ENCODE measurements around the gene GIN1. TPM values are rescaled to one million over a fixed set of nuclear protein-coding genes. Genes with fewer than 3 reads are reported as not detected.

Gene GIN1
- total and polyA plus RNA-seq, 9 of the 15 experiments (the other 6 are each of a cell fraction or from before 2014, with no cell fraction given) = 2.4 to 9.8 (median 7.8) TPM

GRCh38 chr5:103138202-103138690, 18.3 kb upstream of the GIN1 start (continued):
- TF ChIP-seq, protein P1, sequence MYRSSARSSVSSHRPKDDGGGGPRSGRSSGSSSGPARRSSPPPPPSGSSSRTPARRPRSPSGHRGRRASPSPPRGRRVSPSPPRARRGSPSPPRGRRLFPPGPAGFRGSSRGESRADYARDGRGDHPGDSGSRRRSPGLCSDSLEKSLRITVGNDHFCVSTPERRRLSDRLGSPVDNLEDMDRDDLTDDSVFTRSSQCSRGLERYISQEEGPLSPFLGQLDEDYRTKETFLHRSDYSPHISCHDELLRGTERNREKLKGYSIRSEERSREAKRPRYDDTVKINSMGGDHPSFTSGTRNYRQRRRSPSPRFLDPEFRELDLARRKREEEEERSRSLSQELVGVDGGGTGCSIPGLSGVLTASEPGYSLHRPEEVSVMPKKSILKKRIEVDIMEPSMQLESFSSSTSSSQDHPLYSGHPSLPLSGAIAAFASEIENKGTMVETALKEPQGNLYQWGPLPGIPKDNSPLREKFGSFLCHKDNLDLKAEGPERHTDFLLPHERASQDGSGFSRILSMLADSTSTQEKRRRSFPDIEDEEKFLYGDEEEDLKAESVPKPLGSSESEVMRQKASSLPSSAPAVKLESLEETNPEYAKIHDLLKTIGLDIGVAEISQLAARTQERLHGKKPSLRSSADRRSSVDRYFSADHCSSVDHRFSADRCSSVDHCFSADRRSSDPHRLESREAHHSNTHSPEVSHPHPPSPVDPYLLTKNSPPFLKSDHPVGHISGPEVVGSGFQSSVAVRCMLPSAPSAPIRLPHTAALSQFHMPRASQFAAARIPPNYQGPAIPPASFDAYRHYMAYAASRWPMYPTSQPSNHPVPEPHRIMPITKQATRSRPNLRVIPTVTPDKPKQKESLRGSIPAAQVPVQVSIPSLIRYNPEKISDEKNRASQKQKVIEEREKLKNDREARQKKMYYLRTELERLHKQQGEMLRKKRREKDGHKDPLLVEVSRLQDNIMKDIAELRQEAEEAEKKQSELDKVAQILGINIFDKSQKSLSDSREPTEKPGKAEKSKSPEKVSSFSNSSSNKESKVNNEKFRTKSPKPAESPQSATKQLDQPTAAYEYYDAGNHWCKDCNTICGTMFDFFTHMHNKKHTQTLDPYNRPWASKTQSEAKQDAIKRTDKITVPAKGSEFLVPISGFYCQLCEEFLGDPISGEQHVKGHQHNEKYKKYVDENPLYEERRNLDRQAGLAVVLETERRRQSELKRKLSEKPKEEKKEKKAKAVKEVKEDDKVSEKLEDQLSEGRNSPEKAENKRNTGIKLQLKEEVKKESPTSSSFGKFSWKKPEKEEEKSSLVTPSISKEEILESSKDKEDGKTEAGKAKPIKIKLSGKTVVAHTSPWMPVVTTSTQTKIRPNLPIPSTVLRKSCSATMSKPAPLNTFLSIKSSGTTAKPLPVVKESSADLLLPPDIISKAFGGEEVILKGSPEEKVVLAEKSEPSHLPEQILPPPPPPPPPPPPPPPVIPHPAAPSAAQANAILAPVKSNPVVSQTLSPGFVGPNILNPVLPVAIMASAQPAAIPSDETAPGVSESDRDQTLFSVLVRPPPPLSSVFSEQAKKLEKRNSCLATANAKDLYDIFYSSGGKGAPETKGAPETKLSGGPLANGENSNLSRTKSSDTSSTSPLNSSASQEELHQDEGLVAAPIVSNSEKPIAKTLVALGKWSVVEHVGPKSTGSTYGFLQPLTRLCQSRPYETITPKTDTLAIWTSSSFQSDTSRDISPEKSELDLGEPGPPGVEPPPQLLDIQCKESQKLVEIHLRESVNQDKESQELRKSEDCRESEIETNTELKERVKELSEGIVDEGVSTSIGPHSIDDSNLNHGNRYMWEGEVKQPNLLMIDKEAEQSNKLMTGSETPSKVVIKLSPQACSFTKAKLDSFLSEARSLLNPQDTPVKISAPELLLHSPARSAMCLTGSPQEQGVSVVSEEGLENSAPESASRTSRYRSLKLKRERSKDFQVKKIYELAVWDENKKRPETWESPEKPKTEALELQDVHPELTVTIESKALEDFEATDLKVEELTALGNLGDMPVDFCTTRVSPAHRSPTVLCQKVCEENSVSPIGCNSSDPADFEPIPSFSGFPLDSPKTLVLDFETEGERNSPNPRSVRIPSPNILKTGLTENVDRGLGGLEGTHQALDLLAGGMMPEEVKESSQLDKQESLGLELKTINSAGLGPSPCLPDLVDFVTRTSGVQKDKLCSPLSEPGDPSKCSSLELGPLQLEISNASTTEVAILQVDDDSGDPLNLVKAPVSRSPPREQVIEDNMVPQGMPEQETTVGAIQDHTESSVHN (IDR thresholded peaks at IDR 0.05; ENCODE audit: borderline replicate concordance in 1 of 2, low read depth in 1 of 2) = no peak
- TF ChIP-seq ZNF76 (CRISPR knock-in tag; IDR thresholded peaks at IDR 0.05; ENCODE audit: borderline replicate concordance) = no peak
- TF ChIP-seq ZNF184 (CRISPR knock-in tag; IDR thresholded peaks at IDR 0.05) = no peak
